Liver (tissue), 9 donors: ENCODE results near the gene CECR2. TPM values are rescaled to one million over a fixed set of nuclear protein-coding genes. Genes with fewer than 3 reads are reported as not detected.

Source experiments
- DNase-seq: peaks from one replicate; pipeline ENCODE4 v3.0.0-alpha.2; 2017; ENCODE audit warnings: low spot score
- H3K27ac ChIP-seq, 2 donors: one replicate each; pipeline ENCODE4 v1.7.0; 2013; ENCODE audit warnings: inconsistent platforms in 2 of 2, low read length in 2 of 2, control low read depth in 1 of 2, low read depth in 1 of 2, mild to moderate bottlenecking in 1 of 2
- H3K27me3 ChIP-seq, 4 donors: one replicate each; pipeline versions ENCODE4 v1.6.1 to v1.7.0; 2013; ENCODE audit warnings: low read length in 3 of 4, inconsistent platforms in 1 of 4, mild to moderate bottlenecking in 1 of 4, moderate library complexity in 1 of 4; ENCODE audit not compliant: control insufficient read depth in 4 of 4, insufficient read depth in 4 of 4
- H3K36me3 ChIP-seq, 4 donors: one replicate each; pipeline versions ENCODE4 v1.6.1 to v1.7.0; 2013; ENCODE audit warnings: low read length in 3 of 4, mild to moderate bottlenecking in 3 of 4, low read depth in 1 of 4, moderate library complexity in 1 of 4; ENCODE audit not compliant: control insufficient read depth in 4 of 4, insufficient read depth in 3 of 4
- H3K4me1 ChIP-seq, 4 donors: one replicate each; pipeline versions ENCODE4 v1.6.1 to v1.7.0; 2013; ENCODE audit warnings: low read length in 3 of 4, mild to moderate bottlenecking in 3 of 4, moderate library complexity in 1 of 4; ENCODE audit not compliant: control insufficient read depth in 4 of 4, insufficient read depth in 4 of 4
- H3K4me3 ChIP-seq, 3 donors: one replicate each; pipeline versions ENCODE4 v1.6.1 to v1.7.0; 2013; ENCODE audit warnings: low read length in 3 of 3, control low read depth in 1 of 3, low read depth in 1 of 3, mild to moderate bottlenecking in 1 of 3
- H3K9ac ChIP-seq, 2 donors: one replicate each; pipeline ENCODE4 v1.7.0; 2013; ENCODE audit warnings: low read length in 2 of 2, mild to moderate bottlenecking in 2 of 2, moderate library complexity in 2 of 2, control low read depth in 1 of 2, low read depth in 1 of 2
- H3K9me3 ChIP-seq, 4 donors: one replicate each; pipeline versions ENCODE4 v1.6.1 to v1.7.0; 2013; ENCODE audit warnings: low read length in 3 of 4; ENCODE audit not compliant: control insufficient read depth in 4 of 4
- EGR1 ChIP-seq, 2 donors: IDR thresholded peaks; 2 replicates each; pipeline ENCODE4 v1.6.1; 2016 to 2018; ENCODE audit warnings: antibody characterized with exemption in 2 of 2, low read depth in 2 of 2
- FOXA1 ChIP-seq: IDR thresholded peaks from 2 replicates; pipeline ENCODE4 v1.6.1; 2016; ENCODE audit warnings: antibody characterized with exemption
- FOXA2 ChIP-seq: IDR thresholded peaks from 2 replicates; pipeline ENCODE4 v1.6.1; 2016; ENCODE audit warnings: antibody characterized with exemption
- GABPA ChIP-seq, 2 donors: IDR thresholded peaks in 1 of 2; conservative IDR thresholded peaks in 1 of 2; 2 replicates each; pipeline ENCODE4 v1.6.1; 2016; ENCODE audit warnings: antibody characterized with exemption in 2 of 2, mild to moderate bottlenecking in 1 of 2, moderate library complexity in 1 of 2
- HNF4G ChIP-seq: IDR thresholded peaks from 2 replicates; pipeline ENCODE4 v1.6.1; 2016; ENCODE audit warnings: antibody characterized with exemption
- JUND ChIP-seq, 2 donors: IDR thresholded peaks; 2 replicates each; pipeline ENCODE4 v1.6.1; 2016; ENCODE audit warnings: antibody characterized with exemption in 2 of 2
- NR2F2 ChIP-seq: IDR thresholded peaks from 2 replicates; pipeline ENCODE4 v1.6.1; 2016; ENCODE audit warnings: antibody characterized with exemption
- RAD21 ChIP-seq, 2 donors: IDR thresholded peaks; 2 replicates each; pipeline ENCODE4 v1.6.1; 2016; ENCODE audit warnings: antibody characterized with exemption in 2 of 2, mild to moderate bottlenecking in 2 of 2
- RXRA ChIP-seq, 2 donors: IDR thresholded peaks; 2 replicates each; pipeline ENCODE4 v1.6.1; 2017 to 2018; ENCODE audit warnings: antibody characterized with exemption in 2 of 2, mild to moderate bottlenecking in 1 of 2
- SP1 ChIP-seq: IDR thresholded peaks from 2 replicates; pipeline ENCODE4 v1.6.1; 2018; ENCODE audit warnings: antibody characterized with exemption, mild to moderate bottlenecking
- TAF1 ChIP-seq: conservative IDR thresholded peaks from 2 replicates; pipeline ENCODE4 v1.6.1; 2016; ENCODE audit warnings: antibody characterized with exemption, mild to moderate bottlenecking
- YY1 ChIP-seq: IDR thresholded peaks from 2 replicates; pipeline ENCODE4 v1.6.1; 2016; ENCODE audit warnings: antibody characterized with exemption, mild to moderate bottlenecking
- WGBS: extraction: QIAGEN DNeasy Blood & Tissue Kit; methylation state at CpG from one replicate; pipeline ENCODE4 v1.1.7; 2013; 5-methylcytosine and 5-hydroxymethylcytosine counted together
- polyA plus RNA-seq, 2 donors: library from polyadenylated mRNA; stranded (reverse) in 1 of 2; unstranded in 1 of 2; fragments of 200-250 nt in 1 of 2; fragments of >200 nt in 1 of 2; fragmentation: Nextera tagmentation in 1 of 2; extraction: Ambion mirVana in 1 of 2; gene quantifications; one replicate each; pipeline versions ENCODE4 v1.2.1 to v1.2.3, GENCODE V29; 2013 to 2015
- total RNA-seq, 2 donors: library from RNA; depleted of rRNA; stranded (reverse); fragments of >200 nt; gene quantifications; one replicate each; pipeline ENCODE4 v1.2.3, GENCODE V29; 2014
- TF ChIP-seq, protein P1 (sequence below): fragments of 150-350 bp; IDR thresholded peaks from 2 replicates; pipeline ENCODE4 v1.5.1; 2017; ENCODE audit warnings: improper control_type of control experiment, low read depth, low read length; ENCODE audit not compliant: missing input control
- TF ChIP-seq, protein P2 (sequence below): IDR thresholded peaks from 2 replicates; pipeline ENCODE4 v1.6.1; 2016; ENCODE audit warnings: antibody characterized with exemption
- TF ChIP-seq, protein P3 (sequence below): IDR thresholded peaks from 2 replicates; pipeline ENCODE4 v1.6.1; 2016; ENCODE audit warnings: antibody characterized with exemption
- TF ChIP-seq, protein P4 (sequence below): IDR thresholded peaks from 2 replicates; pipeline ENCODE4 v1.6.1; 2016; ENCODE audit warnings: antibody characterized with exemption, mild to moderate bottlenecking
- TF ChIP-seq, protein P5 (sequence below): IDR thresholded peaks from 2 replicates; pipeline ENCODE4 v1.6.1; 2016; ENCODE audit warnings: antibody characterized with exemption
- donor health status: healthy.
- donor health status: healthy.
- donor health status: healthy.
- donor health status: healthy.
- donor health status: healthy.

Gene CECR2
- total and polyA plus RNA-seq, 4 donors, result 1.8 to 9.7 (median 2.1) TPM

DNA sequence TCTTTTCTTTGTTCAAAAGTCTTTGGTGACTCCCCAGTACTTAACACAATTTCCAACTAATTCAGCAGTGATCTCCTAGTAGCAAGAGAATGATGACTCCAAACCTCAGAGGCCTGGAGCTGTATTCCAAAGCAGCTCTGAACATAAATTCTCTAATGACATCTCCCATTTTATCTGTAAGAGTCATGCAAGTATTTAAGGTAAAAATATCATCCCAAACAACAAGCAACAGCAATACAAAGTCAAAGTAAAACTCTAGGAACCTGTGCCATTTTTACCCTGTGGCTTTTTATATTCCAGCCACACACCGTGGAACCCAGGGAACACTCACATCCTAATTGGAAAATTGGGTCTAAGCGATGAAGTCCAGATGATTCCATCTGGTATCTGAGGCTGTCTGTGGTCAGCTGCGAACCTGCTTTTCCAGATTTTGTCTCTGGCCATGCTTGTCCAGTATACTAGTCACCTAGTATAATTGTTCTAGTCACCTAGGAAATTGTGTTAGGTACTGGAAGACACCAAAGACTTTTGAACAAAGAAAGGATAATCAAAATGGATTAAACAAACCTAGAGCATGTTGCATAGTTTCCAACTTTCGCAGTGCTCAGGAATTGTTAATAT is 101.7 kb downstream of the CECR2 start:
- TF ChIP-seq FOXA2 (no peak), EGR1 (IDR thresholded peaks at IDR 0.05; ENCODE audit: low read depth in 2 of 2) (no peak), RXRA (IDR thresholded peaks at IDR 0.05) (no peak), JUND (IDR thresholded peaks at IDR 0.05) (no peak), HNF4G (no peak), SP1 (no peak), GABPA (IDR thresholded peaks at IDR 0.05 in 1 of 2, conservative IDR thresholded peaks at IDR 0.05 in 1 of 2) (no peak), RAD21 (IDR thresholded peaks at IDR 0.05) (no peak), TAF1 (no peak), NR2F2 (no peak), YY1 (no peak), FOXA1 (no peak)
- TF ChIP-seq, protein P1, sequence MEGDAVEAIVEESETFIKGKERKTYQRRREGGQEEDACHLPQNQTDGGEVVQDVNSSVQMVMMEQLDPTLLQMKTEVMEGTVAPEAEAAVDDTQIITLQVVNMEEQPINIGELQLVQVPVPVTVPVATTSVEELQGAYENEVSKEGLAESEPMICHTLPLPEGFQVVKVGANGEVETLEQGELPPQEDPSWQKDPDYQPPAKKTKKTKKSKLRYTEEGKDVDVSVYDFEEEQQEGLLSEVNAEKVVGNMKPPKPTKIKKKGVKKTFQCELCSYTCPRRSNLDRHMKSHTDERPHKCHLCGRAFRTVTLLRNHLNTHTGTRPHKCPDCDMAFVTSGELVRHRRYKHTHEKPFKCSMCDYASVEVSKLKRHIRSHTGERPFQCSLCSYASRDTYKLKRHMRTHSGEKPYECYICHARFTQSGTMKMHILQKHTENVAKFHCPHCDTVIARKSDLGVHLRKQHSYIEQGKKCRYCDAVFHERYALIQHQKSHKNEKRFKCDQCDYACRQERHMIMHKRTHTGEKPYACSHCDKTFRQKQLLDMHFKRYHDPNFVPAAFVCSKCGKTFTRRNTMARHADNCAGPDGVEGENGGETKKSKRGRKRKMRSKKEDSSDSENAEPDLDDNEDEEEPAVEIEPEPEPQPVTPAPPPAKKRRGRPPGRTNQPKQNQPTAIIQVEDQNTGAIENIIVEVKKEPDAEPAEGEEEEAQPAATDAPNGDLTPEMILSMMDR, result no peak
- TF ChIP-seq, protein P2, sequence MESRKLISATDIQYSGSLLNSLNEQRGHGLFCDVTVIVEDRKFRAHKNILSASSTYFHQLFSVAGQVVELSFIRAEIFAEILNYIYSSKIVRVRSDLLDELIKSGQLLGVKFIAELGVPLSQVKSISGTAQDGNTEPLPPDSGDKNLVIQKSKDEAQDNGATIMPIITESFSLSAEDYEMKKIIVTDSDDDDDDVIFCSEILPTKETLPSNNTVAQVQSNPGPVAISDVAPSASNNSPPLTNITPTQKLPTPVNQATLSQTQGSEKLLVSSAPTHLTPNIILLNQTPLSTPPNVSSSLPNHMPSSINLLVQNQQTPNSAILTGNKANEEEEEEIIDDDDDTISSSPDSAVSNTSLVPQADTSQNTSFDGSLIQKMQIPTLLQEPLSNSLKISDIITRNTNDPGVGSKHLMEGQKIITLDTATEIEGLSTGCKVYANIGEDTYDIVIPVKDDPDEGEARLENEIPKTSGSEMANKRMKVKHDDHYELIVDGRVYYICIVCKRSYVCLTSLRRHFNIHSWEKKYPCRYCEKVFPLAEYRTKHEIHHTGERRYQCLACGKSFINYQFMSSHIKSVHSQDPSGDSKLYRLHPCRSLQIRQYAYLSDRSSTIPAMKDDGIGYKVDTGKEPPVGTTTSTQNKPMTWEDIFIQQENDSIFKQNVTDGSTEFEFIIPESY, result no peak
- TF ChIP-seq, protein P3, sequence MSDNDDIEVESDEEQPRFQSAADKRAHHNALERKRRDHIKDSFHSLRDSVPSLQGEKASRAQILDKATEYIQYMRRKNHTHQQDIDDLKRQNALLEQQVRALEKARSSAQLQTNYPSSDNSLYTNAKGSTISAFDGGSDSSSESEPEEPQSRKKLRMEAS, result no peak
- TF ChIP-seq, protein P4, sequence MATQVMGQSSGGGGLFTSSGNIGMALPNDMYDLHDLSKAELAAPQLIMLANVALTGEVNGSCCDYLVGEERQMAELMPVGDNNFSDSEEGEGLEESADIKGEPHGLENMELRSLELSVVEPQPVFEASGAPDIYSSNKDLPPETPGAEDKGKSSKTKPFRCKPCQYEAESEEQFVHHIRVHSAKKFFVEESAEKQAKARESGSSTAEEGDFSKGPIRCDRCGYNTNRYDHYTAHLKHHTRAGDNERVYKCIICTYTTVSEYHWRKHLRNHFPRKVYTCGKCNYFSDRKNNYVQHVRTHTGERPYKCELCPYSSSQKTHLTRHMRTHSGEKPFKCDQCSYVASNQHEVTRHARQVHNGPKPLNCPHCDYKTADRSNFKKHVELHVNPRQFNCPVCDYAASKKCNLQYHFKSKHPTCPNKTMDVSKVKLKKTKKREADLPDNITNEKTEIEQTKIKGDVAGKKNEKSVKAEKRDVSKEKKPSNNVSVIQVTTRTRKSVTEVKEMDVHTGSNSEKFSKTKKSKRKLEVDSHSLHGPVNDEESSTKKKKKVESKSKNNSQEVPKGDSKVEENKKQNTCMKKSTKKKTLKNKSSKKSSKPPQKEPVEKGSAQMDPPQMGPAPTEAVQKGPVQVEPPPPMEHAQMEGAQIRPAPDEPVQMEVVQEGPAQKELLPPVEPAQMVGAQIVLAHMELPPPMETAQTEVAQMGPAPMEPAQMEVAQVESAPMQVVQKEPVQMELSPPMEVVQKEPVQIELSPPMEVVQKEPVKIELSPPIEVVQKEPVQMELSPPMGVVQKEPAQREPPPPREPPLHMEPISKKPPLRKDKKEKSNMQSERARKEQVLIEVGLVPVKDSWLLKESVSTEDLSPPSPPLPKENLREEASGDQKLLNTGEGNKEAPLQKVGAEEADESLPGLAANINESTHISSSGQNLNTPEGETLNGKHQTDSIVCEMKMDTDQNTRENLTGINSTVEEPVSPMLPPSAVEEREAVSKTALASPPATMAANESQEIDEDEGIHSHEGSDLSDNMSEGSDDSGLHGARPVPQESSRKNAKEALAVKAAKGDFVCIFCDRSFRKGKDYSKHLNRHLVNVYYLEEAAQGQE, result no peak
- TF ChIP-seq, protein P5, sequence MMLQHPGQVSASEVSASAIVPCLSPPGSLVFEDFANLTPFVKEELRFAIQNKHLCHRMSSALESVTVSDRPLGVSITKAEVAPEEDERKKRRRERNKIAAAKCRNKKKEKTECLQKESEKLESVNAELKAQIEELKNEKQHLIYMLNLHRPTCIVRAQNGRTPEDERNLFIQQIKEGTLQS, result no peak
- no peak overlapping the region for H3K27ac ChIP-seq

More for the DNA sequence above, 101.7 kb downstream of the CECR2 start:
- Histone ChIP-seq H3K4me1 (no peaks in the 10 kb centered on the region), H3K9ac (no peak overlapping the region), H3K4me3 (no peak overlapping the region), H3K27me3 (no peaks in the 10 kb centered on the region), H3K9me3 (no peaks in the 10 kb centered on the region), H3K36me3 (peaks cover 0 to 1% (median 0%) of the 10 kb centered on the region in 4 donors)
- 95% methylated on average over 4 of the region's 4 CpGs for WGBS
- no peak for DNase-seq
